Measurements from ENCODE around the gene ZNF143.

DNA sequence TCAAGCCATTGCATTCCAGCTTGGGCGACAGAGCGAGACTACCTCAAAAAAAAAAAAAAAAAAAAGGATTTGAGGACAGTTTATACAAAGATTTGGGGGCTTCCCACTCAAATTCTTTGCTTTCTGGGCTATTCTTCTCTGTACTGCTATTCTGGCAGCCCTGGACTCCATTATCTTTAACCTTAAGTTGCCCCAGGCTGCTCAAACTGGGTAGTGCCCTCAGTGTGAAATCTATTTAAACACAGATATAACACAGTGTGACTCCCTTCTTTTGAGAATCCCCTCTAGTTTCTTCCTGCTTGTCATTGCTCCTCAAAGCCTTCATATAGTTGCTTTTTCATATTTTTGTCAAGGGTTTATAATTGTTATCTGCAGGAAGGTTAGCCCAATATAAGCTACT lies 63.2 kb downstream of the ZNF143 start:
- TF ChIP-seq CTCF (IDR thresholded peaks at IDR 0.05) (no peak), POLR2A (IDR thresholded peaks at IDR 0.05) (no peak)

All from uterus (tissue), 2 donors.